ENCODE results near the gene TMC6. TPM values are rescaled to one million over a fixed set of nuclear protein-coding genes. Genes with fewer than 3 reads are reported as not detected.

Gene TMC6
- total RNA-seq, 2 experiments from 2014 or later, result 209 to 213 TPM

- POLR2A ChIA-PET, result interaction anchor here (0.8 to 3.1 kb wide), 2 partner anchors 9 to 24 kb away, joined by 3 to 10 read pairs; no protein-coding TSS in a partner anchor
- CTCF ChIA-PET, result interaction anchor here (1.5 kb wide), 1 partner anchor 20 kb away, joined by 4 read pairs; no protein-coding TSS in a partner anchor
- DNase-seq, result no peak
- no peak for TF ChIP-seq CTCF (IDR thresholded peaks at IDR 0.05)
- Mint-ChIP-seq H3K4me1 (ENCODE audit: low read depth) (peaks cover 20% of the 10 kb centered on the region), H3K36me3 (ENCODE audit: low read depth) (peaks cover 26% of the 10 kb centered on the region), H3K27ac (no peak overlapping the region), H3K27me3 (no peaks in the 10 kb centered on the region), H3K4me3 (no peak overlapping the region), H3K9me3 (no peaks in the 10 kb centered on the region)
- no peak for ATAC-seq
- intact Hi-C loops (cut with micrococcal nuclease), result no loop called here
These were observed 23.0 kb downstream of the TMC6 start for GRCh38 chr17:78105551-78105950.

- TF ChIP-seq CTCF (IDR thresholded peaks at IDR 0.05), result no peak
- H3K27ac Mint-ChIP-seq, result no peak overlapping the region
These were observed 23.5 kb downstream of the TMC6 start for GRCh38 chr17:78105101-78105500.

GRCh38 chr17:78104540-78104941 is 24.0 kb downstream of the TMC6 start:
- ChIA-PET CTCF (interaction anchor here (1.5 kb wide), 1 partner anchor 19 kb away, joined by 4 read pairs; no protein-coding TSS in a partner anchor), POLR2A (interaction anchor here (0.9 to 3.1 kb wide), 2 partner anchors 8 to 252 kb away, joined by 3 to 10 read pairs; no protein-coding TSS in a partner anchor)
- intact Hi-C loops (cut with micrococcal nuclease), result no loop called here
- Mint-ChIP-seq H3K4me1 (ENCODE audit: low read depth) (peaks cover 20% of the 10 kb centered on the region), H3K9me3 (no peaks in the 10 kb centered on the region), H3K36me3 (ENCODE audit: low read depth) (peaks cover 29% of the 10 kb centered on the region), H3K27ac (no peak overlapping the region), H3K27me3 (no peaks in the 10 kb centered on the region), H3K4me3 (no peak overlapping the region)
- ATAC-seq (no peak), DNase-seq (no peak)
- no peak for TF ChIP-seq CTCF (IDR thresholded peaks at IDR 0.05)

More at GRCh38 chr17:78105101-78105500, 23.5 kb downstream of the TMC6 start:
- peaks cover 25% of the 10 kb centered on the region for H3K36me3 Mint-ChIP-seq (ENCODE audit: low read depth)
- ChIA-PET POLR2A (interaction anchor here (0.8 to 3.1 kb wide), 3 partner anchors 9 to 251 kb away, joined by 3 to 10 read pairs (median 3); no protein-coding TSS in a partner anchor), CTCF (interaction anchor here (1.5 kb wide), 1 partner anchor 20 kb away, joined by 4 read pairs; no protein-coding TSS in a partner anchor)
- H3K27me3 Mint-ChIP-seq, result no peaks in the 10 kb centered on the region
- H3K9me3 Mint-ChIP-seq, result no peaks in the 10 kb centered on the region
- ATAC-seq (no peak), DNase-seq (no peak)
- H3K4me1 Mint-ChIP-seq (ENCODE audit: low read depth), result peaks cover 20% of the 10 kb centered on the region
- intact Hi-C loops (cut with micrococcal nuclease), result no loop called here
- H3K4me3 Mint-ChIP-seq, result no peak overlapping the region

GRCh38 chr17:78103311-78103710 is 25.2 kb downstream of the TMC6 start:
- peaks cover 14% of the 10 kb centered on the region for H3K4me1 Mint-ChIP-seq (ENCODE audit: low read depth)
- POLR2A ChIA-PET, result interaction anchor here (0.6 kb wide), 1 partner anchor 18 kb away, joined by 3 read pairs; no protein-coding TSS in a partner anchor
- peaks cover 32% of the 10 kb centered on the region for H3K36me3 Mint-ChIP-seq (ENCODE audit: low read depth)
- no peaks in the 10 kb centered on the region for H3K9me3 Mint-ChIP-seq
- H3K27ac Mint-ChIP-seq, result no peak overlapping the region
- no peak overlapping the region for H3K4me3 Mint-ChIP-seq
- ATAC-seq, result no peak
- DNase-seq, result no peak
- CTCF ChIA-PET, result interaction anchor here (1.0 to 1.9 kb wide), 5 partner anchors 10 to 73 kb away, joined by 3 to 5 read pairs (median 5); no protein-coding TSS in a partner anchor
- intact Hi-C loops (cut with micrococcal nuclease), result no loop called here
- H3K27me3 Mint-ChIP-seq, result no peaks in the 10 kb centered on the region
- TF ChIP-seq CTCF (IDR thresholded peaks at IDR 0.05), result no peak

- intact Hi-C loops (cut with micrococcal nuclease), result no loop called here
- TF ChIP-seq CTCF (IDR thresholded peaks at IDR 0.05), result no peak
- Mint-ChIP-seq H3K36me3 (ENCODE audit: low read depth) (peaks cover 28% of the 10 kb centered on the region), H3K27me3 (no peaks in the 10 kb centered on the region), H3K4me3 (no peak overlapping the region), H3K9me3 (no peaks in the 10 kb centered on the region), H3K27ac (no peak overlapping the region), H3K4me1 (ENCODE audit: low read depth) (no peaks in the 10 kb centered on the region)
- ATAC-seq (no peak), DNase-seq (no peak)
- ChIA-PET CTCF (interaction anchor here (1.9 to 7.5 kb wide), 2 partner anchors 11 to 17 kb away, joined by 6 to 53 read pairs; no protein-coding TSS in a partner anchor), POLR2A (interaction anchor here (1.1 kb wide), 1 partner anchor 31 kb away, joined by 4 read pairs; no protein-coding TSS in a partner anchor)
These were observed 27.0 kb downstream of the TMC6 start for GRCh38 chr17:78101542-78101941.
